ENCODE data around the gene DYNC1H1.

DNA sequence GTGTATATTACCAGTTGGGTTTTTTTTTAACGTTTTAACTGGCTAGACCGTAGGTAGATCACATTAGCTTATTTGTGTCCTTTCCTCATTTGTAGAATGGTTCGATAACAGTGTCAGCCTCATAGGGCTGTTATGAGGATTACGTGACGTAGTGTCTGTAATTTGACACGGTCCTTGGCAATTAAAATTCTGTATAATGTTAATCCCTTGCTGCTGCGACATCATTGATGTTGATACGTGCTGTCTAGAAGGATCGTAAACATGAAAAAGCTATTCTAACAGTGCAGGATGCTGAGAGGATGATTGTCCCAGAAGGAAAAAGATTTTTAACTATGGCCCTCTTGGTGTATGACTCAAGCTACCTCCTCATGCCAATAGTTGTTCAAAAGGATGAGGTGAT, 71.5 kb downstream of the DYNC1H1 start:
- TF ChIP-seq, protein P1, sequence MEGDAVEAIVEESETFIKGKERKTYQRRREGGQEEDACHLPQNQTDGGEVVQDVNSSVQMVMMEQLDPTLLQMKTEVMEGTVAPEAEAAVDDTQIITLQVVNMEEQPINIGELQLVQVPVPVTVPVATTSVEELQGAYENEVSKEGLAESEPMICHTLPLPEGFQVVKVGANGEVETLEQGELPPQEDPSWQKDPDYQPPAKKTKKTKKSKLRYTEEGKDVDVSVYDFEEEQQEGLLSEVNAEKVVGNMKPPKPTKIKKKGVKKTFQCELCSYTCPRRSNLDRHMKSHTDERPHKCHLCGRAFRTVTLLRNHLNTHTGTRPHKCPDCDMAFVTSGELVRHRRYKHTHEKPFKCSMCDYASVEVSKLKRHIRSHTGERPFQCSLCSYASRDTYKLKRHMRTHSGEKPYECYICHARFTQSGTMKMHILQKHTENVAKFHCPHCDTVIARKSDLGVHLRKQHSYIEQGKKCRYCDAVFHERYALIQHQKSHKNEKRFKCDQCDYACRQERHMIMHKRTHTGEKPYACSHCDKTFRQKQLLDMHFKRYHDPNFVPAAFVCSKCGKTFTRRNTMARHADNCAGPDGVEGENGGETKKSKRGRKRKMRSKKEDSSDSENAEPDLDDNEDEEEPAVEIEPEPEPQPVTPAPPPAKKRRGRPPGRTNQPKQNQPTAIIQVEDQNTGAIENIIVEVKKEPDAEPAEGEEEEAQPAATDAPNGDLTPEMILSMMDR (IDR thresholded peaks at IDR 0.05 in 2 of 3, conservative IDR thresholded peaks at IDR 0.05 in 1 of 3; ENCODE audit: borderline replicate concordance in 1 of 3, insufficient read depth in 1 of 3, low read depth in 2 of 3, low read length in 2 of 3): no peak
- TF ChIP-seq ZNF274 (IDR thresholded peaks at IDR 0.05; ENCODE audit: low read depth, low read length): no peak
- no peak for TF ChIP-seq EZH2 (IDR thresholded peaks at IDR 0.05)
- no peak for TF ChIP-seq CEBPB (IDR thresholded peaks at IDR 0.05; ENCODE audit: low read depth)
- no peak for TF ChIP-seq EGR1 (IDR thresholded peaks at IDR 0.05; ENCODE audit: low read depth)
- TF ChIP-seq POLR2A (IDR thresholded peaks at IDR 0.05; ENCODE audit: borderline replicate concordance, extremely low read depth, insufficient read depth, insufficient read length): no peak
- no peak for TF ChIP-seq SP1 (IDR thresholded peaks at IDR 0.05; ENCODE audit: low read depth)
- TF ChIP-seq POLR2AphosphoS5 (IDR thresholded peaks at IDR 0.05; ENCODE audit: low read depth, low read length): no peak
- no peak for TF ChIP-seq YY1 (IDR thresholded peaks at IDR 0.05; ENCODE audit: extremely low read depth, insufficient replicate concordance, low read depth, low read length)
- TF ChIP-seq, protein P2, sequence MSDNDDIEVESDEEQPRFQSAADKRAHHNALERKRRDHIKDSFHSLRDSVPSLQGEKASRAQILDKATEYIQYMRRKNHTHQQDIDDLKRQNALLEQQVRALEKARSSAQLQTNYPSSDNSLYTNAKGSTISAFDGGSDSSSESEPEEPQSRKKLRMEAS (IDR thresholded peaks at IDR 0.05): no peak

All from HCT116 (cell line).